Effector CD8-positive, alpha-beta T cell (primary cell): ENCODE measurements around the gene DENND1C.
"Not testable (repeated sequence)": the region's sequence is repeated elsewhere in the genome, so short reads cannot be mapped to it uniquely, and the experiment has no call there.

ENCODE experiments used
- DNase-seq: peaks from one replicate; lab custom pipeline; 2025; lab: John Stamatoyannopoulos, UW

Gene DENND1C

DNA sequence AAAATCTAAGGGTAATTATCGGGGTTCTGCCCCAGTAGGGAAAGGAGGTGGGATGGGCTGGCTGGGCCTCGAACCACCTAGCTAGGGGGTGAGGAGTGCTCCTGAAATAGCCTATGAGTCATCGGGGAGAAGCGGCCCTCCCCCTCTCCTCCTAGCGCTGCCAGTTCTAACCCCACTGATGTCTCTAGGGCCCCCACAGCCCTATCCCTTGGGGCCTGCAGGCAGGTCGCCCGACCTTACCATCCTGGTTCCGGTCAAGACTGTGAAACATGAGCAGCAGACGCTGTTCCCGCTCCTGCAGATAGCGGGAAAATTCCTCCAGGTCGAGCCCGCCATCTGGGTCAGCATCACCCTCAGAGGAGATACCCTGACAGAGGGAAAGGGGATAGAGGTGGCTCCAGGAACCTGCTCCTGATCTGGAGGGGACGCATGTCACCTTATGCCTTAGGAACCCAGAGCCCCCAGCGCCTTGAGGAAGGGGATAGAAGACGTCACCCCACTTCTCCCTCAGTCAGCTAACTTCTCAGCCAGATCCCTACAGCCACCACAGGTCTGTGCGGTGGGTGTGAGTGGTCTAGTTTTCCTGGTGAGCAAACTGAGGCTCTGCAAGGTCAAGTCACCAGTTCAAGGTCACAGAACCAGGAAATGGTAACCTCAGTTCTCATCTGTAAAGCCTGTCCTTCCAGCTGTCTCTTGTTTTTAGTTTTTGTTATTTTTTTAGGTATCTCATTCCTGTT is 23.5 kb downstream of the DENND1C start:
- no peak for DNase-seq

DNA sequence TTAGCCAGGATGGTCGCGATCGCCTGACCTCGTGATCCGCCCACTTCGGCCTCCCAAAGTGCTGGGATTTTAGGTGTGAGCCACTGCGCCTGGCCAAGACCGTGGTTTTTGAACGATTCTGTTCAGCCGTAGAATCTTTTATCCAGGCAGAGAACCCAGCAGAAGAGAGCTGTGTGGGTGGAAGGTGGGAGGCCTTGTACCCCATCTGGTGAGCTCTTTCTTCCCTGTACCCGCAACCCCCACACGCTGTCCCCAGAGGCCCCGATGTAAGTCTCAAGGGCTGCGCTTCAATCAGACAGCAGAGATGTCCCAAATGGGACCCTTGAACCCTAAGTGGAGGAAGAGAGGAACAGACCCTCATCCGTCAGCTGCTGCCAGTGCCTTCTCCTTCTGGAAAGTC is 25.7 kb downstream of the DENND1C start:
- no peak for DNase-seq

DNA sequence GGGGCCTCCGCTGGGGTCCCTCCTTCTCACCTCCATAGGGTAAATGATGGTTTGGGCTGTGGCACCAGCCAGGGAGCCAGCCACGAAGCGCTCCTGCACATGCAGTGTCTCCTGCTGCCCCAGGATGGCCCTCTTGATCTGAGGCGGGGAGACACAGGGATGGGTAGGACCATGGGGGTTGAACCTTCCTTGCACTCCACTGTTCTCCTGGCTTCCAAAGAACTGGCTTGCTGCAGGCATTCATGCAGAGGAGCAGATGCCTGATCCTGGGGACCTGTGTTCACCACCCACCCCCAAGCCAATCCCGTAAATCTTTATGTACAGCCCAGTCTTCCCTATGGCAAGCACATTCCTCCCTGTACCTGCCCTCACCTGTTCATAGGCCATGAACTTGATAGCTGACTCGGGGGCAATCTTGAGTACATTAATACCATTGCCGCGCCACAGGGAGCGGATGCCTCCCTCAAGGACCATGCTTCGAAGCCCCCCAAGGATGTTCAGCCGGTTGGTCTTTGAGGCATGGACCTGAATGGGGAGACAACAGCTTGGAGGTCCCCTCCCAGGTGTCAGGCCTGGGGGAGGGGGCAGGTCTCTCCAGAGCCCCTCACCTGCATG is 27.5 kb downstream of the DENND1C start:
- DNase-seq = no peak

DNA sequence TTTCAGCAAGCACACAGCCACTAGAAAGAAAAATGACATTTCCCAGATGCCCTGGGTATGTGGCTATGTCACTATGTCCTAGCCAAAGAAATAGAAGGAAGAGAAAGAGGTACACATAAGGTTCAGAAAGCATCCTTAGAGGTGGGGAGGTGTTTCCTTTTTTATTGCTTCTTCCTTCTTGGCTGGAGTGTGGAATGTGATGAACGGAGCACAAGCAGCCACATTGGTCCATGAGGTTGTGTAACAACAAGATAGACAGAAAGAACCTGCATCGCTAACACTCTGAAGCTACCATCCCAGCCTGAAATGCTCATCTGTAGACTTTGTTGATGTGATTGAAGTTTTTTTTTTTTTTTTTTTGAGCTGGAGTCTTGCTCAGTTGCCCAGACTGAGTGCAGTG is 28.7 kb downstream of the DENND1C start:
- DNase-seq = no peak

DNA sequence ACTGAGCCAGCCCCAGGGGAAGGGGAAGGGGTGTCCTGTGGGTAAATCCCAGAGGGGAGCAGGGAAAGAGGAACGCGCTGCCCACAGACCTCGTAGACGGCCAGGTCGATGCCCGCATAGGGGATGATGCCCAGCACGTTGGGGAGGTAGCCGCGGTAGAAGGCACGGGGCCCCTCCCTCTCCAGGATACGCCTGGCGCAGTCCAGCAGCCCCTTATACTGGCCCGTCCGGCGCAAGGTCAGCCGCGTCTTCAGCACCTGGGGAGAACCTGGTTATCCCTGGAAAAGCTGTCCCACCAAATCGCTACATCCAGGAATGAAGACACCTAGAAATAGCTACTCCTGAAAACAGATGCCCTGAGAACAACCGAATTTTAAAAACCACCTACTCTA is 29.4 kb downstream of the DENND1C start:
- no peak for DNase-seq

DNA sequence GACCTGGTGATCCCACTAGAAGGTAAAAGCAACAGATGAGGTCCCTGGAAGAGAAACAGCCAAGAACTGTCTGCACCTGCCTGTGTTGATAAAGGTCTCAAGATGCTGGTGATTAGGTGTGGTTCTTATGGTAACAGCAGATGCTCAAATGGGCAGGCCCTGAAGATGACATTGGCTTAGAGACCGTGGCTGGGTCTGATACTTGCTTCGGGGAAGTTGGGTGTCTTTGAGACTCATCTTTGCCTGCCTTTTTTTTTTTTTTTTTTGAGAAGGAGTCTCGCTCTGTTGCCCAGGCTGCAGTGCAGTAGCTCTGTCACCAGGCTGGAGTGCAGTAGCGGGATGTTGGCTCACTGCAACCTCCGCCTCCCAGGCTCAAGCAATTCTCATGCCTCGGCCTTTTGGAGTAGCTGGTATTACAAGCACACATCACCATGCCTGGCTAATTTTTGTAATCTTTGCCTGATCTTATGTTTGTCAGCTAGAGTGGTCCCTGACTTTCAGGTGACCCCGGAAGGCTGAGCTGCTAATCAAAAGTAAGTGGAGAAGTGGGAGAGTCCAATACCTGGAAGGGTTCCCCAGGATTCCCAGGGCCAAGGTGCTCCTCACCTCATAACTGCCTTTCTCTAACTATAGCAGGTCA is 29.9 kb downstream of the DENND1C start:
- no peak for DNase-seq

DNA sequence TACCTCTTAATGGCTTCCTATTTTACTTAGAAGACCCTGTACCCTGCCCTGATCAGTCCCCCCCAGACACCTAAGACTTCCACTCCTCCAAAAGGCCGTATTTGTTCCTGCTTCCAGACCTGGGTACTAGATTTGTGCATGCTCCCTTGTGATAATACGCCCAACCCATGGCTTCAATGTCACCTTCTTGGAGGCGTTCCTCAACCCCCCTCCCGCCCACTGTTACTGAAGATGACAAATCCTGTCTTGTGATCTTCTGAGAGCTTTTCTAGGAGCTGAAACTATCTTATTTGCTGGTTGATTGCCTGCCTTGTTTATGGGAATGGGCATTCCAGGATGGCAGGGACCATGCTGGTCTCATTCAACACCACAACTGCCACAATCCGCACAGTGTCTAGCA is 31.4 kb downstream of the DENND1C start:
- no peak for DNase-seq

DNA sequence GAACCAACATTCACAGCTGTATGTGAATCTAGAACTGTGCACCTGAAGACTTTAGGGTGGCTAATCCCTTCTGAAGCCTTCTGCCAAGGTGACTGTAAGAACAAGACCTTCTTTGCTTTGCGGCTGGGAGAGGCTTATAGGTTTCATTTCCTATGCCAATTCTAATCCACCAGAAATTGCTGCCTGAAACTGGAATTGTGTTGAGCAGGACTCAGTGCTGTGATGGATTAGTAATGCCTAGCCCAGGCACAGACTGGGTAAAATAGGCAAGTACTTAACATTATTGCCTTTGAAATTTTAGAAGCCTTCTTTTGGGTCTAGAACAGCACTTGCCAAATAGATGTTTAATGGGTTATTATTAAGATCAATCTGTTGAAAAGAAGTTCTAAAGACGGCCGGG is 33.5 kb downstream of the DENND1C start:
- DNase-seq = no peak

DNA sequence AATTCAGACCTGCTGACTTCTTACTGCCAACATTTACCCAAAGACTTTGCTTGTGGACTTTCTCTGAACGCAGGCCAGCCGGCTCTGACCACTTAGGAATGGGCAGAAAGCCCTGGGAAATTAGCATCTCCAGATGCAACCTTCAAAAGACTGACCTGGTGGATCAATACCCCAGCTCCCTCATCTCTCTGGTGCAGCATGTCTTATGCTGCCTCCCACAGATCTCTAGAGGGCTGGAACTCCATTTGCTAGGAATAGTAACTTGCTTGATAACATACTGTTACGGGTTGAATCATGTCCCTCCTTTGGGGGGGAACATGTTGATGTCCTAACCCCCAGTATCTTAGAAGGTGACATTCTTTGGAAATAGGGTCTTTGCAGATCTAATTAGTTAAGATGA is 35.1 kb downstream of the DENND1C start:
- no peak for DNase-seq

DNA sequence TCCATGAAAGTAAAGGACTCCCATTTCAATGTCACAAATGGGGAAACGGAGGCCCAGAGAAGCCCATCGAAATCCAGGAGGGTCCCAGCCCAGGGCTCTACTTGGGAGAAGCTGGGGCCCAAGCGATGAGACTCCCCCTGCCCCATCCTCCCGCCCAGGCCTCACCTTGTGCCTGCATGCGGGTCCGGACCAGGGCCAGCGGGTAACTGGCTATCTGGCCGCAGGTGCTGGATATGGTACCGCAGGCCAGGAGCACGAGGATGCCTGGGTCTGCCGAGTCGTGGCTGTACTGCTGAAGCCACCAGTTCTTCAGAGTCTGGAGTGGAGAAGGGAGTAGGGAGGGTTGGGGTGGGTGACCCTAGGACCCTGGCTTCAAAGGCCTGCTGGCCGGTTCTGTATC is 37.6 kb downstream of the DENND1C start:
- no peak for DNase-seq

DNA sequence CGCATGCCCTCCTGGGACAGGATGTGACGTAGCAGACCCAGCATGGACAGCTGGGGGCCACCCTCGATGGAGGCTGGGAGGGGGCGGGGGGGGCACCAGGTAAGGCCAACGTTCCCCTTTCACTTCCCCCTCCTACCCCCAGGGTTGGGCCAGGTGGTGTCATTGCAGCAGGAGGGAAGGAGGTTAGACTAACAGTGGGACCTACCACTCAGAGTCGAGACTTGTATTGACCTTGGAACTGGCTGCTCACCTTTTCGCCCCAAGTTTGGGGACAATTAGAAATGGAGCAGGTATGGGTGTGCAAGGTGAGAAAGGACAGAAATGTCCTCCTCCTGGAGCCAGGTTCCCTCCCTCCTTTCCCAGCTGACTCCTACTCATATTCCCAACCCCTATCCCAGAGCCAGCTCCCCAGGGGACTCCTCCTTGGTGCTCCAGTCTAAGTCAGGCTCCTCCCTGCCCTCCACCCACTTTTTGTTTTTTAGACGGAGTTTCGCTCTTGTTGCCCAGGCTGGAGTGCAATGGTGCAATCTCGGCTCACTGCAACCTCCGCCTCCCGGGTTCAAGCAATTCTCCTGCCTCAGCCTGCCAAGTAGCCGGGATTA is 39.4 kb downstream of the DENND1C start:
- DNase-seq = no peak

DNA sequence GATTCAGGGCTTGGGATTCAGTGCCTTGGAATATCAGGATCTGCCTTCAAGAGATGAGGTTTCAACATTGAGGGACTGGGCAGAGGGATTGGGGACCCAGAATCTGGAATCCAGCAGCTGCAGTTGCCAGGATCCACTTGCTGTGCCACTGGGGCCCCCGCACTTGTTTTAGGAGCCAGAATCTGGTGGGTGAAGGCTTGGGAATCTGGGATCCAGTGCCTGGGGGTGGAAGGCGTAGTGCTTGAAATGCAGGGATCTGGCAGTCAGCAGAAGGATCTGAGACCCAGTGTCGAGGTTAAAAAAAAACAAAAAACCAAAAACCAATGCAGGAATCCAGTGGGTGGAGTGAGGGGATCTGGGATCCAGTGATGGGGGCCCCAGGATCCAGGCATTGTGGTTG is 40.7 kb downstream of the DENND1C start:
- no peak for DNase-seq

DNA sequence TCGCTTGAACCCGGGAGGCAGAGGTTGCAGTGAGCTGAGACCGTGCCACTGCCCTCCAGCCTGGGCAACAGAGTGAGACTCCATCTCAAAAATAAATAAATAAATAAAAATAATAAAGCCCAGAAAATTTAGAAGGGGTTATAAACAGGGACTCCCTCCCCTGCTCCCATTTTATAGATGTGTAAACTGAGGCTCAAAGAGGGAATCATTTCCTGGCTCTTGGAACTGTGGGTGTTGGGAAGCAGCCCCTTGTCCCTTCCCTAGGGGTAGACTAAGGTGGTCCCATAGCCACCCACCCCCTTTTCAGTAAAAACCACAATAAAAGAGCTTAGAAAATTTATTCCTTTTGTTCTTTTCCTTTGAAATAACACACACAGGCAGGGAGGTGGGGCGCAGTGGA is 41.8 kb downstream of the DENND1C start:
- no peak for DNase-seq

DNA sequence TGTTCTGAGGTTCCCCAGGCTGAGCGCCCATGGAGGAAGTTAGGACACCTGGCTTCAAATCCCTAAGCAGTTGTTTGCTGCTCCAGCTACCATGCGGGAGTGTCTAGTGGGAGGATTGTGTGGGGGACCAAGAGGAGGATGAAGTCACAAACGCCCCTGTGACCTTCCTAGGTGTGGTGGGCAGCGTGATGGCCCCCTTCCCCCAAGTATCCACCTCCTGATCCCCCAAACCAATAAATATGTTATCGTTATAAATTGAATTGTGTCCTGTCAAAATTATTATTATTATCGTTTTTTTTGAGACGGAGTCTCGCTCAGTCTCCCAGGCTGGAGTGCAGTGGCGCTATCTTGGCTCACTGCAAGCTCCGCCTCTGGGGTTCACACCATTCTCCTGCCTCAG is 47.9 kb downstream of the DENND1C start, which contains the start of gene SLC25A41:
Gene SLC25A41, minus strand, starts transcription at position 101 of the 400 bp plus-strand sequence. Its CDS starts 70 bp downstream, at position 31.
- no peak for DNase-seq

DNA sequence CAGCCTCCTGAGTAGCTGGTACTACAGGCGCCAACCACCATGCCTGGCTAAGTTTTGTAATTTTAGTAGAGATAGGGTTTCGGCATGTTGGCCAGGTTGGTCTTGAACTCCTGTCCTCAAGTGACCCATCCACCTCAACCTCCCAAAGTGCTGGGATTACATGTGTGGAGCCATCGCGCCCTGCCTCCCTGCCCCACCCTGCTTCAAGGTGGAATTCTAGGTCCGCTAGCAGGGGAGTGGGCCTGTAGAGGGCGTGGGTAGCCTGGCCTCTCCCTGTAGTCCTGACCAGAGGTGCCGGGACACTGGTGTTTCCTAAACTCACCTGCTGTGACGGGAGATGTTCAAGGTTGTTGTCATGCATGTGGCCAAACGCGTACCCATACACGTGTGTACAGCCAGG is 48.4 kb downstream of the DENND1C start:
- no peak for DNase-seq

DNA sequence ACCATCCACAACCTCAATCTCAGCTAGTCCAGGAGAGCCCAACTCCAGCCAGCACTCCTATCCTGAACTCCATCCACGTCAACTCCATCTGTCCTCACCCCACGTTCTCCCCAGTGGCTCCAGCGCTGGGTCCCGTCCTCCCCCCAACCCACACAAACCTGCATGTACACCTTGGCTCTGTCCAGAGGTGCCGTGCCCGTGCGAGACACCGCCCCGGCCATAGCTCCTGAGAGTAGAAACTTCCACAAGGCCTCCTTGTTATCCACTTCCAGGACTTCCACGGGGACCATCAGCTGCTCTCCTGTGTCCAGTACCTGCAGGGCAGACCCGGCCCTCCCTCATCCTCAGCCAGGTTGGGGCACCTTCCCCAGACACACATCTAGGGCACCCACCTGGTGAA is 49.7 kb downstream of the DENND1C start:
- DNase-seq = no peak

DNA sequence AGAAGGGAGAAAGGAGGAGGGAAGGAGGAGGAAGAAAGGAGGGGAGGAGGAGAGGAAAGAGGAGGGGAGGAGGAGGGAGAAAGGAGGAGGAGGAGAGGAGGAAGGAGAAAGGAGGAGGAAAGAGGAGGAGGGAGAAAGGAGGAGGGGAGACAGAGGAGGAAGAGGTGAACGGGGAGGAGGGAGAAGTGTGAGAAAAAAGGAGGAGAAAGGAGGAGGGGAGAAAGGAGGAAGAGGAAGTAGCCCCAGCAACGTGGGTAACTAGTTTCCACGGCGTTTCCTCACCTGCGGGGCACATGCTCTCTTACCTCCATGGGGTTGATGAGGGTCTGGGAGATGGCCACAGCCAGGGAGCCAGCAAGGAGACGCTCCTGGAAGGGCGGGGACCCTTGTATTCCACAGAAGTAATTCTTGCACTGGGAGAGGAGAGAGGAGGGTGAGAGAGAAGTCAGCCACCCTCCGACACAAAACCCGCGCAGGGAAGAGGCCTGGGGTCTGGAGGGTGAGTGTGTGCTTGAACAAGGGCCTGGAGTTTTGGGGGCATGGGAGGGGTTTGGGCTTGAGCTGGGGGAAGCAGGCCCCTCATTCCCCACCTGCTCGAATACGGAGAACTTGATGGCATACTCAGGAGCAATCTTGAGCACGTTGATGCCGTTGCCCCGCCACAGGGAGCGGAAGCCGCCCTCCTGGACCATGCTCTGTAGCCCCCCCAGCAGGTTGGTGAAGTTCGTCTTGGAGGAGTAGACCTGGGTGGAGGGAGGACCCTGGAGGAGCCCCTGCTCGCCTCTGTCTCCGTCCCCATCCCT is 52.0 kb downstream of the DENND1C start:
- no peak for DNase-seq

DNA sequence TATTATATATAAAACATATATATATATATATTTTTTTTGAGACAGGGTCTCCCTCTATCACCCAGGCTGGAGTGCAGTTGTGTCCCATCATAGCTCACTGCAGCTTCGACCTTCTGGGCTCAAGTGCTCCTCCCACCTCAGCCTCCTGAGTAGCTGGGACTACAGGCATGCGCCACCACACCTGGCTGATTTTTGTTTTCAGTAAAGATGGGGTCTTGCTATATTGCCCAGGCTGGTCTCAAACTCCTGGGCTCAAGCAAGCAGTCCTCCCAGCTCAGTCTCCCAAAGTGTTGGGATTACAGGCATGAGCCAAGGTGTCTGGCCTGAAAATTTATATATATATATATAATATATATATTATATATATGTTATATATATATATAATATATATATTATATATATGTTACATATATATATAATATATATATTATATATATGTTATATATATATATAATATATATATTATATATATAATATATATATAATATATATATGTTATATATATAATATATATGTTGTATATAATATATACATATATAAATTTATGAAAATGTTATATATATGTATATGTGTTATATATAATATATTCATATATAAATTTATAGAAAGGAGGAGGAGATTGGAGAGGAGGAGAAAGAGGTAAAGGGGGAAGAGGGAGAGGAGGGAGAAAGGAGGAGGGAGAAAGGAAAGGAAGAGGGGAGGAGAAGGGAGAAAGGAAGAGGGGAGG is 52.7 kb downstream of the DENND1C start:
- DNase-seq = not testable (repeated sequence)

DNA sequence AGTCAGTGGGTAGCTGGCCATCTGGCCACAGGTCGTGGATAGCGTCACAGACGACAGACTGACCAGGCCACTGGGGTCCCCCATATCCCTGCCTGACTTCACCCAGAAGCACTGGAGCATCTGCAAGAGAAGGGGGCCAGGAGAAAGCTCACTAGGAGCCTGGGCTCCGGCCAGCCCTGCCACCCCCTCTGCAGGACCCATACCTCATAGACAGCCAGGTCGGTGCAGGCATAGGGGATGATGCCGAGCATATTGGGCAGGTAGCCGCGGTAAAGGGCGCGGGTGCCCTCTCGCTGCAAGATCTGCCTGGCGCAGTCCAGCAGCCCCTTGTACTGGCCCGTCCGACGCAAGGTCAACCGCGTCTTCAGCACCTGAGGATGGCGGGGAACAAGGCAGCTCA is 54.5 kb downstream of the DENND1C start:
- DNase-seq = no peak

DNA sequence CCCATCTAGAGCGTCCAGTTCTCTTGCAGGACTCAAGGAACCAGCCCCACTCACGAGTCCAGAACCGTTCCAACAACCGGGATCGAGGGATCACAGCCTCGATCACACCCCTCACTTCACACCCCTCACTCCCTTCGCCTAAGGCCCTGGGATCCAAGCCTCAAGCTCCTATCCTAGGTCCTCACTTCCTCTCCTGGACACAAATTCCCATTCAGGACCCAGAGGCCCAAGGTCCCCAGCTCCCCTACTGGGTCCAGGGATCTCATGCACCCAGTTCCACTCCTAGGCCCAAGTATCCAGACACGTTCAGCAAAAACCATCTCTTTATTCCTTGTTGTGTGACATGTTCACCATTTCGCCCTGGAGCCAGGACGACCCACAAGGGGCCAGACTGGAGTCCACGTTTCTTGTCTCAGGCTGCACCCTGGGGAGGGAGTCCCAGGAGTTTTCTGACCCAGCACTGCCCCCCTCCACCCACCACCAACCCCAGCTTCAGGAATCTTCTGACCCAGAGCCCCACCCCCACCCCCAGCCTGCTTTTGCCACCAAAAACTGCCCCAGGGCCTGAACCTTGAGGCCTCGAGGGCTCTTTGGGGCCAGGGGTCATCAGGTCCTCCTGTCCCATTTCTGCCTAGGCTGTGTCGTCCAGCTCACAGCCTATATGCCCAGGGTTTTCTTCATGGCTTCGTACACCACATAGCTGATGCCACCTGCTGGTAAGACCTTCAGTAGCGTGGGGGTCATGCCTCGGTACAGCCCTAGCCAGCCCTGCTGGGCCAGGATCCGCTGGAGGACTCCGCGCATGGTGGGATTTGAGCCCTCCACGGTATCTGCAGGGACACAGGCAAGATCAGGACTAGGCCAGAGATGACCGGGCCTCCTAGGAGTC is 55.6 kb downstream of the DENND1C start:
- no peak for DNase-seq
